Left forelimb (tissue), 1 donor: ENCODE results near the gene ABCF1.
A peak's percentile ranks its signal among the peaks of the same experiment; 100 is the strongest.

Experiments used
- DNase-seq: peaks from one replicate; pipeline ENCODE4 v3.0.0-alpha.2; 2018; ENCODE audit warnings: low spot score

ABCF1 gene

DNA sequence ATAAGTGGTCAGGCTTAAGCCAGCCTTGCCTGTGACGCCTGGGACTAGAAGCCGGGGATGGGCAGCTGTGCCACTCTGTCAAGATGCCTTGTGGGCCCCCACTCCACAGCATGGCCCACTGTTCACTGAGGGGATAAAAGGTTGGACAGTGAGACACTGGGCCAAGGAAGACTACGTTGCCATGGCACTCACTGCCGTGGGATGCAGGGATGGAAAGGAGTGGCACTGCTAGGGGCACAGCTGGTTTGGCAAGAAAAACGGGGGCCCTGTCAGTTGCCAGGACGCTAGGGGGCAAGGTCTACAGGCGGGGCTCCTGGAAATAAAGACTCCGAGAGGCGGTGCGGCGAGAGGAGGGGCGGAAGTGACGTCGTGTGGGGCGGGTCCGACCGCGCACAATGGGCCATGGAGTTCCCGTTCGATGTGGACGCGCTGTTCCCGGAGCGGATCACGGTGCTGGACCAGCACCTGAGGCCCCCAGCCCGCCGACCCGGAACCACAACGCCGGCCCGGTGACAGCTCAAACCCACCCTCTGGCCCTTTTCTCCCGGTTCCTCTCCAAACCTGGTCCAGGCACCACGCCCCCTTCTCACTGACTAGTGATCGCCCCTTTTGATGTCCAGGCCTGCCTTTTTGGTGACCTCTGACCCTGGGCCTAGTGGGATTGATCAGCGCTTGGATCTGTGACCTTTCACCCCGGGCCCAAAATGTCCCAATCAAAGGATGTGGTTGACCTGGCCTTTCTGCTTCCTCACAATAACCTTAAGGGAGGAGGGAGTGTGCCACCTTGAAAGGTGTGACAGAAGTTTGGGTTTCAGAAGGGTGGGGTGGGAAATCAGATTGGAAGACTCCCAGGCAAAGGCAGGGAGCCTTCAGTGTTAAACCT is 55.5 kb downstream of the ABCF1 start, which contains the start of gene ATAT1:
TSS of gene ATAT1 (plus strand) at position 391 of the 883 bp plus-strand sequence.
- DNase-seq: peak; percentile 93

DNA sequence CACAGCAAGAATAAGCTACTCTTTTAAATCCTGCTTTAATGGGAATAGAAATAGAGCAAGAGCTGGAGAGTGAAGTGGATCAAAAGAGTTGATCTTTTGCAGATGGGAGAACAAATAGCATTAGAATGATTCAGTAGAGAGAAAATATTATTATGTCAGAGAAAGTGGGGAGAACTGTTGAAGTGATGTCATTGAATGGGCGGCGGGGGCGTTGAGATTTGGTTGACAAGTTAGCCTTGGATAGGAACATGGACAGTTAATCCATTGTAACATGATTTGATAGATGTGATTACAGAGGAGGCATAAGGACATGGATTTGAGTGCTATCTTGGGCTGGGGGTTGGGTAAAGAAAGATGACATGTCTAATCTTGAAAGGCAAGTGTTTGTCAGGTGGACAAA is 64.6 kb downstream of the ABCF1 start:
- DNase-seq: no peak

DNA sequence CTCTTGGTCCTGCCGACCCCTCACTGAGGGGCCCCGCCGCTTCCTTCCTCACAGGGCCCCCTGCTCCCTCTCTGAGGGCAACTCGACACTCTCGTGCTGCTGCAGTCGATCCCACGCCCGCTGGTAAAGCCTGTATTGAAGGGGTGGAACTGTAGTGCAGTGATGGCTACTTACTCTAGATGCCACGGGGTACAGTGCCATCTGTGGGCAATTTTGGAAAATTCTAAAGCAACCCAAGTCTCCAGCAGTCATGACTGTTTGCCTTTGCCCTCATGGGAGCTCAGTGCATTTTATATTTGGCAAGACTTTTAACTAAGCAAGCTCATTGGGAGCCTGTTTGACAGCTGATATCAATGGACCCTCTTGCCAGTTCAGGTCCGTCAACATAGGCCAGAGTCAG is 69.2 kb downstream of the ABCF1 start:
- no peak for DNase-seq

DNA sequence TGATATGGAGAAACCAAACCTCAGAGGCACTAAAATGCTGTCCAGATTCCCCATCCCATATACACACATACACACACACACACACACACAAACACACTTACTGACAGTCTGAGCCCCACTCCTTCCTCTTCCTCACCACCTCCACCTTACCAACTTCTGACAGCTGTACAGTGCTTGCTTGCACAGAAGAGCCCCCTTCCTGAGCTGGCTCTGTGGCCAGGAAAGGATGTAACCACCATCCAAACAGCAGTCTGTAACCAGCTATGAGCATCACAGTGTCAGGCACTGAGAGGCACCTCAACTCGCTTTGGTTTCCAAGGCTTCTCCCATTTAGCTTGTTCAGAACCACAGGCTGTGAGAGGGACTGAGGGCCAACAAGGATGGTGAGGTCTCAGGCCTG is 69.8 kb downstream of the ABCF1 start:
- DNase-seq: no peak
